GM04504 (cell line): ENCODE data around the gene FREM2.
A peak's percentile ranks its signal among the peaks of the same experiment; 100 is the strongest.

Source experiments
- DNase-seq: peaks from one replicate; pipeline ENCODE4 v3.0.0-alpha.2; 2012; ENCODE audit warnings: low read depth

The FREM2 gene

GRCh38 chr13:38763446-38764381 lies 76.8 kb downstream of the FREM2 start:
- DNase-seq, result peak; percentile 0

GRCh38 chr13:38766799-38767198 lies 79.9 kb downstream of the FREM2 start:
- no peak for DNase-seq

GRCh38 chr13:38767506-38768265 lies 80.8 kb downstream of the FREM2 start:
- no peak for DNase-seq

- DNase-seq, result no peak
Observed at GRCh38 chr13:38769526-38769925, 82.6 kb downstream of the FREM2 start.

- no peak for DNase-seq
Observed at GRCh38 chr13:38775085-38775484, 88.2 kb downstream of the FREM2 start.

- no peak for DNase-seq
Observed at GRCh38 chr13:38777347-38778119, 90.7 kb downstream of the FREM2 start.

GRCh38 chr13:38781539-38781938 lies 94.7 kb downstream of the FREM2 start:
- no peak for DNase-seq

GRCh38 chr13:38784036-38784880 lies 97.4 kb downstream of the FREM2 start:
- DNase-seq, result no peak

- no peak for DNase-seq
Observed at GRCh38 chr13:38785042-38785441, 98.2 kb downstream of the FREM2 start.

GRCh38 chr13:38785490-38785889 lies 98.6 kb downstream of the FREM2 start:
- DNase-seq, result no peak

- DNase-seq, result no peak
Observed at GRCh38 chr13:38787550-38787949, 100.7 kb downstream of the FREM2 start.

GRCh38 chr13:38796890-38797289 lies 110.0 kb downstream of the FREM2 start:
- no peak for DNase-seq

- no peak for DNase-seq
Observed at GRCh38 chr13:38803531-38803930, 116.7 kb downstream of the FREM2 start.

GRCh38 chr13:38804061-38804460 lies 117.2 kb downstream of the FREM2 start:
- no peak for DNase-seq

- DNase-seq, result no peak
Observed at GRCh38 chr13:38804536-38804935, 117.7 kb downstream of the FREM2 start.

- no peak for DNase-seq
Observed at GRCh38 chr13:38814331-38814730, 127.5 kb downstream of the FREM2 start.

- DNase-seq, result no peak
Observed at GRCh38 chr13:38819053-38819452, 132.2 kb downstream of the FREM2 start.

- DNase-seq, result no peak
Observed at GRCh38 chr13:38819596-38819995, 132.7 kb downstream of the FREM2 start.

- no peak for DNase-seq
Observed at GRCh38 chr13:38821770-38822551, 135.1 kb downstream of the FREM2 start.

- DNase-seq, result no peak
Observed at GRCh38 chr13:38824342-38824741, 137.5 kb downstream of the FREM2 start.
